ENCODE results near the gene LHPP.
"Not testable (repeated sequence)": the region's sequence is repeated elsewhere in the genome, so short reads cannot be mapped to it uniquely, and the experiment has no call there.

LHPP gene

GRCh38 chr10:124546055-124546369, 84.4 kb downstream of the LHPP start:
- DNase-seq, result no peak
- no peak for ATAC-seq
- H3K4me1 Mint-ChIP-seq, result peaks cover 20% of the 10 kb centered on the region
- H3K36me3 Mint-ChIP-seq (ENCODE audit: low read depth), result no peaks in the 10 kb centered on the region
- H3K27ac Mint-ChIP-seq, result no peak overlapping the region
- no peaks in the 10 kb centered on the region for H3K27me3 Mint-ChIP-seq
- H3K4me3 Mint-ChIP-seq, result no peak overlapping the region
- H3K9me3 Mint-ChIP-seq, result no peaks in the 10 kb centered on the region

GRCh38 chr10:124546957-124547646, 85.5 kb downstream of the LHPP start:
- H3K9me3 Mint-ChIP-seq, result no peaks in the 10 kb centered on the region
- ATAC-seq, result no peak
- H3K27ac Mint-ChIP-seq, result no peak overlapping the region
- DNase-seq, result no peak
- H3K4me1 Mint-ChIP-seq, result peaks cover 20% of the 10 kb centered on the region
- H3K36me3 Mint-ChIP-seq (ENCODE audit: low read depth), result no peaks in the 10 kb centered on the region
- no peaks in the 10 kb centered on the region for H3K27me3 Mint-ChIP-seq
- H3K4me3 Mint-ChIP-seq, result no peak overlapping the region

- no peak overlapping the region for H3K4me3 Mint-ChIP-seq
- H3K9me3 Mint-ChIP-seq, result no peaks in the 10 kb centered on the region
- H3K36me3 Mint-ChIP-seq (ENCODE audit: low read depth), result no peaks in the 10 kb centered on the region
- peaks cover 20% of the 10 kb centered on the region for H3K4me1 Mint-ChIP-seq
- DNase-seq (no peak), ATAC-seq (no peak)
- H3K27me3 Mint-ChIP-seq, result no peaks in the 10 kb centered on the region
- no peak overlapping the region for H3K27ac Mint-ChIP-seq
Measured at GRCh38 chr10:124547647-124548168, 86.1 kb downstream of the LHPP start.

- not testable (repeated sequence) for H3K36me3 Mint-ChIP-seq (ENCODE audit: low read depth); ATAC-seq; H3K27me3 Mint-ChIP-seq; H3K4me3 Mint-ChIP-seq; H3K27ac Mint-ChIP-seq; DNase-seq; H3K9me3 Mint-ChIP-seq
- peaks cover 20% of the 10 kb centered on the region for H3K4me1 Mint-ChIP-seq
Measured at GRCh38 chr10:124549171-124549570, 87.5 kb downstream of the LHPP start.

GRCh38 chr10:124550293-124551034, 88.8 kb downstream of the LHPP start:
- Mint-ChIP-seq H3K27me3 (no peaks in the 10 kb centered on the region), H3K9me3 (no peaks in the 10 kb centered on the region), H3K27ac (no peak overlapping the region), H3K36me3 (ENCODE audit: low read depth) (no peaks in the 10 kb centered on the region), H3K4me1 (peaks cover 10% of the 10 kb centered on the region), H3K4me3 (no peak overlapping the region)
- no peak for ATAC-seq
- DNase-seq, result no peak

GRCh38 chr10:124551097-124551496, 89.5 kb downstream of the LHPP start:
- ATAC-seq (peak; percentile 27), DNase-seq (no peak)
- no peaks in the 10 kb centered on the region for H3K9me3 Mint-ChIP-seq
- no peak overlapping the region for H3K4me3 Mint-ChIP-seq
- no peaks in the 10 kb centered on the region for H3K27me3 Mint-ChIP-seq
- H3K36me3 Mint-ChIP-seq (ENCODE audit: low read depth), result no peaks in the 10 kb centered on the region
- H3K4me1 Mint-ChIP-seq, result peaks cover 7% of the 10 kb centered on the region
- no peak overlapping the region for H3K27ac Mint-ChIP-seq

GRCh38 chr10:124551755-124552154, 90.1 kb downstream of the LHPP start:
- Mint-ChIP-seq H3K4me3 (no peak overlapping the region), H3K36me3 (ENCODE audit: low read depth) (no peaks in the 10 kb centered on the region), H3K4me1 (peaks cover 3% of the 10 kb centered on the region), H3K9me3 (no peaks in the 10 kb centered on the region), H3K27ac (no peak overlapping the region), H3K27me3 (no peaks in the 10 kb centered on the region)
- DNase-seq (no peak), ATAC-seq (no peak)

- Mint-ChIP-seq H3K36me3 (ENCODE audit: low read depth) (no peaks in the 10 kb centered on the region), H3K27me3 (no peaks in the 10 kb centered on the region), H3K27ac (no peak overlapping the region), H3K4me3 (no peak overlapping the region), H3K9me3 (no peaks in the 10 kb centered on the region), H3K4me1 (no peaks in the 10 kb centered on the region)
- ATAC-seq (no peak), DNase-seq (no peak)
Measured at GRCh38 chr10:124552691-124553276, 91.2 kb downstream of the LHPP start.

GRCh38 chr10:124554085-124554858, 92.6 kb downstream of the LHPP start:
- no peaks in the 10 kb centered on the region for H3K36me3 Mint-ChIP-seq (ENCODE audit: low read depth)
- ATAC-seq (no peak), DNase-seq (no peak)
- H3K27ac Mint-ChIP-seq, result no peak overlapping the region
- H3K27me3 Mint-ChIP-seq, result no peaks in the 10 kb centered on the region
- H3K4me1 Mint-ChIP-seq, result no peaks in the 10 kb centered on the region
- H3K9me3 Mint-ChIP-seq, result no peaks in the 10 kb centered on the region
- no peak overlapping the region for H3K4me3 Mint-ChIP-seq

- no peak for ATAC-seq
- H3K4me1 Mint-ChIP-seq, result no peaks in the 10 kb centered on the region
- H3K36me3 Mint-ChIP-seq (ENCODE audit: low read depth), result peaks cover 3% of the 10 kb centered on the region
- H3K27me3 Mint-ChIP-seq, result no peaks in the 10 kb centered on the region
- no peak overlapping the region for H3K4me3 Mint-ChIP-seq
- no peak overlapping the region for H3K27ac Mint-ChIP-seq
- no peak for DNase-seq
- peaks cover 4% of the 10 kb centered on the region for H3K9me3 Mint-ChIP-seq
Measured at GRCh38 chr10:124557167-124557566, 95.5 kb downstream of the LHPP start.

GRCh38 chr10:124557648-124558338, 96.2 kb downstream of the LHPP start:
- Mint-ChIP-seq H3K4me1 (no peaks in the 10 kb centered on the region), H3K36me3 (ENCODE audit: low read depth) (peaks cover 3% of the 10 kb centered on the region), H3K9me3 (peaks cover 4% of the 10 kb centered on the region), H3K4me3 (no peak overlapping the region), H3K27me3 (no peaks in the 10 kb centered on the region), H3K27ac (no peak overlapping the region)
- DNase-seq, result no peak
- ATAC-seq, result no peak

GRCh38 chr10:124558339-124559321, 97.0 kb downstream of the LHPP start:
- H3K27ac Mint-ChIP-seq, result no peak overlapping the region
- no peak overlapping the region for H3K4me3 Mint-ChIP-seq
- H3K4me1 Mint-ChIP-seq, result no peaks in the 10 kb centered on the region
- peaks cover 3% of the 10 kb centered on the region for H3K36me3 Mint-ChIP-seq (ENCODE audit: low read depth)
- DNase-seq (no peak), ATAC-seq (no peak)
- no peaks in the 10 kb centered on the region for H3K27me3 Mint-ChIP-seq
- peaks cover 4% of the 10 kb centered on the region for H3K9me3 Mint-ChIP-seq

GRCh38 chr10:124559372-124560132, 97.9 kb downstream of the LHPP start:
- H3K36me3 Mint-ChIP-seq (ENCODE audit: low read depth), result peaks cover 3% of the 10 kb centered on the region
- H3K4me1 Mint-ChIP-seq, result no peaks in the 10 kb centered on the region
- ATAC-seq, result no peak

More at GRCh38 chr10:124559372-124560132, 97.9 kb downstream of the LHPP start:
- H3K27ac Mint-ChIP-seq, result no peak overlapping the region
- H3K4me3 Mint-ChIP-seq, result no peak overlapping the region
- no peak for DNase-seq
- peaks cover 4% of the 10 kb centered on the region for H3K9me3 Mint-ChIP-seq
- H3K27me3 Mint-ChIP-seq, result no peaks in the 10 kb centered on the region

Measured in activated naive CD8-positive, alpha-beta T cell treated with anti-CD3 and anti-CD28 coated beads, Interleukin-2, amount 50 U/mL, for 24 hours (primary cell).